ENCODE results near the gene EXPH5.

EXPH5 gene

DNA sequence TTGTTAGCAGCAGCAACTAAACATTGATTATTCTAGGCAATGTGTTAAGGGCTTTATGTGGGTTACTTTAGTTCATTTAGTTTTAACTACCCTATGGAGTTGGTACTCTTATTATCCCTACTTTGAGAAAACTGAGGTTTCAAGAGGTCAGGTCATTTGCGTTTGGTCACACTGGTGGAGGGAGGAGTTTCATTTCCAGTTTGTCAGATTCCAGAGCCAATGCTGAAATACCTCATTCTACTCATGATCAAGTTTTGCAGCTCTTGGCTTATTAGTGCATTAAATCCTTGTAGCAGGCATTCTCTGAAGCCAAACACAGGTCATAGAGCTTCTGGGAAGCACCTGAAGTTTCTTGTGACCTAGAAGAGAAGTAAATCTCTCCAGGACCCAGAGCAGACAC lies 71.2 kb downstream of the EXPH5 start:
- DNase-seq (ENCODE audit: low read depth in 1 of 2, low spot score in 1 of 2): no peak

- no peak for DNase-seq (ENCODE audit: low read depth in 1 of 2, low spot score in 1 of 2)
Observed at GRCh38 chr11:108518581-108518980, 75.0 kb downstream of the EXPH5 start.

DNA sequence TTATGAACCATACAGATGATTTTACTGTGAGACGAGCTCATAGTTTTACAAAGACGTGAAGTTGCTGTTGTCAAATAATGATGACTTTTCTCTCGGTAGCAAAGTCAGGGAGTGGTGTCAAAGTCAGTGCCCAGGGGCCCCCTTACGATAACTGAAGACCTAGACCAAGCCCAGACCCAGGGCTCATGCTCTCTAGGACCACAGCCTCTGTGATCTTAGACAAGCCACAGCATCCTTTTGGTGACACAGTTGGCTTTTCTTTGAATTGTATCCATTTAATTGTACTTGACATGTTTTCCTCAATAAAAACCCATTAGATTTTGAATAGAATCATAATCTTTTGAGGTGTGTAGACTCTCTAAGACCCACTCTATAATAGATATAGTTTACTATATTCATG lies 77.4 kb downstream of the EXPH5 start:
- no peak for DNase-seq (ENCODE audit: low read depth in 1 of 2, low spot score in 1 of 2)

DNA sequence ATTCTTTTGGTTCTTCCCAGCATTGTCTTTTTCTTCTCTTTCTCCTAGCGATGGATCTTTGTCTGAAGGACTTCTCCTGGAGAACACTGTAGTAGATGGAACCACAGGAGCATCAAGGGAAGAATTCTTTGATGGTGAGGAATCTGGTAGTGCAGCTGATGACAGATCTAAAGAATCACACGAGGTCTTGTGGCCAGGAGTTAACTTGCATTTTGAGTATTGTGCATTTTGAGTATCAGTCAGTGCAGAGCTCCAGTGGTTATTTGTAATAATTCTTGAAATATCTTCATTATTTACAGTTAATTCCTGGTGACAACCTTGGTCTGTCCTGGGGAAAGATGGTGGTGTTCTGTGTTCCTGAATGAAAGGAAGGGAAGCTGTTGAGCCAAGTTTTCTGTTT lies 80.9 kb downstream of the EXPH5 start:
- no peak for DNase-seq (ENCODE audit: low read depth in 1 of 2, low spot score in 1 of 2)

- DNase-seq (ENCODE audit: low read depth in 1 of 2, low spot score in 1 of 2): no peak
Observed at GRCh38 chr11:108511851-108512474, 81.6 kb downstream of the EXPH5 start.

- DNase-seq (ENCODE audit: low read depth in 1 of 2, low spot score in 1 of 2): no peak
Observed at GRCh38 chr11:108508653-108509593, 84.6 kb downstream of the EXPH5 start.

DNA sequence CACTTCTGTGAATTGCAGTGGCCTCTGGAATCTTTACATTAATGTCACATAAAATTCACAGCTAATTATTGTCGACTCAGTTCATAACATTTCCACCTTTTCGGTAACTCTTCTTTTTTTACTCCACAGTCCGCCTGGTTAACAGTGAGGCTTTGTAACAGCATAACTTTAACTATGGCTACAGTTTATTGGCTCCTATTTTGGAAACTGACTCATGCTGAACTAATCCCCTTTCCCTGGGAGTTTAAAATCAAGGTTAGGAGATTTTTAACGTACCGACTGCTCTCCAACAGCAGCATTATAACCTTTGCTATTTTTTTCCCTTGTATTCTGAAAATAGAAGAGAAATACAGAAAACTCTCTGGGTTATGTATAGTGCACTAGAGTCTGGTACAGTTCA lies 92.2 kb downstream of the EXPH5 start:
- DNase-seq (ENCODE audit: low read depth in 1 of 2, low spot score in 1 of 2): no peak

DNA sequence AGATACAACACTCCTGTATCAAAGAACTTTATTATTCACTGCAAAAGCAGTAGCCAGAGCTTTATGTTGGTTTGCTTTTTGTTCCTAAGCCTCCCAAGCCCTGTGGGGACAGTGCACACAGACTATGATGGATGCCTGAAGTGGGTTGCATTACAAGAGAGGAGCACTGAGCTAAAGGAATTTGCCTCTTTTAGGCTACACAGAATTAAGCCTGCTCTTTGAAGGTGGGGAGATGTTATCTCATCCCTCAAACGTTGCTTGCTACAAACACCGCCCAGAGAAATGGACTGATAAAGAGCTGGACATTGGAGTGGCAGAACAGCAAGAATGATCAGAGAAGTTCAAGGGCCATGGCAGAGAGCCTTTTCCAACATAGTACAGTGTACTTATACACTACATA lies 92.8 kb downstream of the EXPH5 start:
- DNase-seq (ENCODE audit: low read depth in 1 of 2, low spot score in 1 of 2): no peak

DNA sequence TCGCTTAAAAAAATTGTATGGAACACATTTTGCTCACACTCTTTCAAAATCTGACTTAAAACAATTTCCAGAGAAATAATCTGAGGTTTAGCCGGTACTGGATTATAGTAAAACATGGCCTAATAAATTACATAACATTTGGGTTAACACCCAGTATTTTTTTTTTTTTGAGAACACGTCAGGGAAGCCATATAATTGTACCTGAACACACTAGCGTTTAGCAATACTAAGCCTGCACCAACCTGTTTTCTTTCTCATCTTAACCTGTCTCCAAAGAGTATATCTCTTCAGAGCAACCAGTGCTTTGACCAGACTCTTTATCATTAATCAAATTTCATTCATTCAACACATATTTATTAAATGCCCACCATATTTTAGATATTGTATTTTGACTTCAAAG lies 93.4 kb downstream of the EXPH5 start:
- no peak for DNase-seq (ENCODE audit: low read depth in 1 of 2, low spot score in 1 of 2)

DNA sequence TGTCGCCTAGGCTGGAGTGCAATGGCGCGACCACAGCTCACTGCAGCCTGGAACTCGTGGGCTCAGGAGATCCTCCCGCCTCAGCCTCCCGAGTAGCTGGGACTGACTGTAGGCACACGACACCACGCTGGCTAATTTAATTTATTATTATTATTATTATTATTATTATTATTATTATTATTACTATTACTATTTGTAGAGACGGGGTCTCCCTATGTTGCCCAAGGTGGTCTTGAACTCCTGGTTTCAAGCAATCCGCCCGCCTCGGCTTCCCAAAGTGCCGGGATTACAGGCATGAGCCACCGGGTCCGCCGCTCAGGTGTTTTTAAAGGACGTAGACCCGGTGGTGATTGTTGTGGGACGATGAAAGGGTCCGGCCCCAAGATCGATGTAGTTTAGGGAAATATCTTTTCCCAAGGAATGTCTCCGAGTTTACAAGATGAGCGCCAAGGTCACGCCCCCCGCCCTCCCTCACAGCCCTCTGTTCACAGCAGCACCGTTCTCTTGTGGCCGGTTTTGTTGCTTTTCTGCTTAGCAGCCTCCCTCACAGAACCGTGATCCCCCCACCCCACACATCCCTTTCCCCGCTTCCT lies 94.7 kb downstream of the EXPH5 start:
- no peak for DNase-seq (ENCODE audit: low read depth in 1 of 2, low spot score in 1 of 2)

- peak; percentile 6 to 22 for DNase-seq (ENCODE audit: low read depth in 1 of 2, low spot score in 1 of 2)
Observed at GRCh38 chr11:108498046-108498815, 95.3 kb downstream of the EXPH5 start, which contains the start of gene POGLUT3. Gene POGLUT3, minus strand, starts transcription at chr11:108498384. Its CDS starts 18 bp downstream, at chr11:108498366.

GRCh38 chr11:108497317-108498045 lies 96.1 kb downstream of the EXPH5 start:
- DNase-seq (ENCODE audit: low read depth in 1 of 2, low spot score in 1 of 2): peak; percentile 38 to 62

GRCh38 chr11:108496643-108497256 lies 96.8 kb downstream of the EXPH5 start:
- DNase-seq (ENCODE audit: low read depth in 1 of 2, low spot score in 1 of 2): no peak

DNA sequence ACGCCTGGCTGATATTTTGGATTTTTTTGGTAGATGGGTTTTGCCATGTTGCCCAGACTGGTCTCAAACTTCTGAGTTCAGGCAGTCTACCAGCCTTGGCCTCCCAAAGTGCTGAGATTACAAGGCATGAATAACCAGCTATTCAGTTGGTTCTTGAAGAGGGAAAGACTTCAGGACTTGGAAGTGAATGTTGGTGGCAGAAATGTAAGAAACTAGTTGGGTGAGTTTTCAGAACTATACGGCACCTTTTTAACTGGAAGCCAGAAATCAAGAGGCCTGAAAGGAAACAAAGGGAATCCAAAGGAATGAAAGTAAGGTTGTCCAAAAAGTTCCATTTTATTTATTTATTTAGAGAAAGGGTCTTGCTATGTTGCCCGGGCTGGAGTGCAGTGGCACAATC lies 98.2 kb downstream of the EXPH5 start:
- no peak for DNase-seq (ENCODE audit: low read depth in 1 of 2, low spot score in 1 of 2)

- no peak for DNase-seq (ENCODE audit: low read depth in 1 of 2, low spot score in 1 of 2)
Observed at GRCh38 chr11:108494182-108494581, 99.4 kb downstream of the EXPH5 start.

- no peak for DNase-seq (ENCODE audit: low read depth in 1 of 2, low spot score in 1 of 2)
Observed at GRCh38 chr11:108491936-108492335, 101.6 kb downstream of the EXPH5 start.

DNA sequence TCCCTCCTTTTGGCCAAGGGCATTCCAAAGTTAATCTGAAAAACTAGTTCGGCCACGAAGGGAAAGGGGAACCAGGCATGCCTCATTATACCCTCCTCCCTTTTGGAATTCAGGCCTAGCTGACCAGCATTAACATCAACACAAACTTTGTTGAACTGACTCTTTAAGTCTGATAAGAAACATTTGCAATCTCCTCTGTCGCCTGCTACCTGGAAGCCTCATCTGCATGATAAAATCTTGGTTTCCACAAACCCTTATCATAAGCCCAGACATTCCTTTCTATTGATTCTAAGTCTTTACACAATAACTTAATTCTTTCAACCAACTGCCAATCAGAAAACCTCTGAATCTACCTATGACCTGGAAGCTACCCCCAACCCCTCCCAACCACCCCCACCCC lies 106.7 kb downstream of the EXPH5 start:
- DNase-seq (ENCODE audit: low read depth in 1 of 2, low spot score in 1 of 2): no peak

GRCh38 chr11:108486331-108486730 lies 107.2 kb downstream of the EXPH5 start:
- DNase-seq (ENCODE audit: low read depth in 1 of 2, low spot score in 1 of 2): no peak

DNA sequence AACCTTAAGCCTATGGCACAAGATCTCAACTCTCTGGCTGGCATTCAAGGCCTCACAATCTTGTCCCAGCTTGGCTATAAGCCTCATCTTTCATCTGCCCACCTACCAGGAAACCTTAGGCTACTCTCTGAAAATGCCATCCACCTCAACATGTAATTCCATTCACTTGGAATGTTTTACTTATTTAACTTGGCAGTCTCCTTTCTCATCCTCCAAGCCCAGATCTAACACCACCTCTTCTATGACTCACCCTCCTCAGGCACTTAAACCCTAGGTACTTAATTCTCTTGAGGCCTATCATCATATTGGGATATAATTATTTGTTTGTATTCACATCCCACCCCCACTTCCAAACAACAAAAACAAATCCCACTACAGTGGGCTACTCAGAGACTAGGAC lies 110.4 kb downstream of the EXPH5 start:
- DNase-seq (ENCODE audit: low read depth in 1 of 2, low spot score in 1 of 2): no peak
